Astrocyte (in vitro differentiated cells and primary cell): ENCODE results near the gene RGS19. TPM values are rescaled to one million over a fixed set of nuclear protein-coding genes. Genes with fewer than 3 reads are reported as not detected.

Experiments
- DNase-seq: peaks from one replicate; pipeline ENCODE4 v3.0.0-alpha.2; 2010; ENCODE audit warnings: low read depth
- FAIRE-seq: peaks from 2 replicates; lab custom pipeline; 2011; peaks lifted over from hg19 to GRCh38; lab: Jason Lieb, UNC
- H2AFZ ChIP-seq: 2 replicates; pipeline ENCODE4 v1.6.0; 2012; ENCODE audit warnings: low read depth, low read length, inconsistent platforms
- H3K27ac ChIP-seq: 2 replicates; pipeline ENCODE4 v1.5.1; 2011; ENCODE audit warnings: low read depth, low read length, inconsistent platforms
- H3K27me3 ChIP-seq: 2 replicates; pipeline ENCODE4 v1.6.0; 2011; ENCODE audit warnings: low read length, inconsistent platforms; ENCODE audit not compliant: insufficient read depth
- H3K36me3 ChIP-seq: 2 replicates; pipeline ENCODE4 v1.5.1; 2011; ENCODE audit warnings: low read length, inconsistent platforms; ENCODE audit not compliant: insufficient read depth
- H3K4me1 ChIP-seq: 2 replicates; pipeline ENCODE4 v1.5.1; 2011; ENCODE audit warnings: low read length, inconsistent platforms; ENCODE audit not compliant: insufficient read depth
- H3K4me2 ChIP-seq: 2 replicates; pipeline ENCODE4 v1.6.0; 2012; ENCODE audit warnings: low read length, inconsistent platforms
- H3K4me3 ChIP-seq: 2 replicates; pipeline ENCODE4 v1.5.1; 2011; ENCODE audit warnings: low read depth, mild to moderate bottlenecking, low read length, inconsistent platforms; ENCODE audit not compliant: insufficient read depth
- H3K79me2 ChIP-seq: 2 replicates; pipeline ENCODE4 v1.6.0; 2012; ENCODE audit warnings: mild to moderate bottlenecking, low read length, inconsistent platforms; ENCODE audit not compliant: insufficient read depth
- H3K9ac ChIP-seq: 2 replicates; pipeline ENCODE4 v1.6.0; 2012; ENCODE audit warnings: mild to moderate bottlenecking, low read length, inconsistent platforms
- H3K9me3 ChIP-seq: 2 replicates; pipeline ENCODE4 v1.5.1; 2012; ENCODE audit warnings: low read depth, mild to moderate bottlenecking, low read length, inconsistent platforms; ENCODE audit not compliant: insufficient read depth
- H4K20me1 ChIP-seq: 2 replicates; pipeline ENCODE4 v1.6.0; 2012; ENCODE audit warnings: low read length, inconsistent platforms; ENCODE audit not compliant: insufficient read depth
- H3K27ac Mint-ChIP-seq: one replicate; pipeline ENCODE4 v1.8.0; 2021; ENCODE audit warnings: mild to moderate bottlenecking, mixed read lengths; ENCODE audit not compliant: unreplicated experiment
- H3K27me3 Mint-ChIP-seq: one replicate; pipeline ENCODE4 v1.8.0; 2021; ENCODE audit warnings: low read depth, mixed read lengths; ENCODE audit not compliant: unreplicated experiment
- H3K36me3 Mint-ChIP-seq: one replicate; pipeline ENCODE4 v1.8.0; 2021; ENCODE audit warnings: low read depth, mixed read lengths; ENCODE audit not compliant: unreplicated experiment
- H3K4me1 Mint-ChIP-seq: one replicate; pipeline ENCODE4 v1.8.0; 2021; ENCODE audit warnings: low read depth, mixed read lengths; ENCODE audit not compliant: unreplicated experiment
- H3K4me3 Mint-ChIP-seq: one replicate; pipeline ENCODE4 v1.8.0; 2021; ENCODE audit warnings: mild to moderate bottlenecking, moderate library complexity, mixed read lengths; ENCODE audit not compliant: unreplicated experiment
- H3K9me3 Mint-ChIP-seq: one replicate; pipeline ENCODE4 v1.8.0; 2021; ENCODE audit warnings: mild to moderate bottlenecking, mixed read lengths; ENCODE audit not compliant: unreplicated experiment
- CTCF ChIP-seq: IDR thresholded peaks from 2 replicates; pipeline ENCODE4 v1.5.1; 2011; ENCODE audit warnings: low read depth, mild to moderate bottlenecking, inconsistent platforms, low read length, moderate library complexity; ENCODE audit not compliant: insufficient read depth
- EZH2 ChIP-seq: IDR thresholded peaks from 2 replicates; pipeline ENCODE4 v1.6.1; 2012; ENCODE audit warnings: mild to moderate bottlenecking, low read length, inconsistent platforms; ENCODE audit not compliant: insufficient read depth
- total RNA-seq: library from RNA; stranded (reverse); gene quantifications from 2 replicates; pipeline ENCODE4 v1.2.1, GENCODE V29; 2021

Gene RGS19
- total RNA-seq, 1 donor from 2014 or later = 18.3 TPM

GRCh38 chr20:64080813-64081623, 1.7 kb upstream of the RGS19 start:
- Mint-ChIP-seq H3K4me3 (peak overlapping the region; percentile 85), H3K36me3 (no peaks in the 10 kb centered on the region), H3K4me1 (no peaks in the 10 kb centered on the region), H3K27me3 (peaks cover 10% of the 10 kb centered on the region), H3K9me3 (peaks cover 3% of the 10 kb centered on the region), H3K27ac (no peak overlapping the region)
- DNase-seq (no peak), FAIRE-seq (no peak)
- no peaks in the 10 kb centered on the region for H3K36me3 ChIP-seq
- H3K79me2 ChIP-seq = no peaks in the 10 kb centered on the region
- H3K9me3 ChIP-seq = no peaks in the 10 kb centered on the region
- no peak overlapping the region for H3K27ac ChIP-seq
- peaks cover 15% of the 10 kb centered on the region for H4K20me1 ChIP-seq
- H3K9ac ChIP-seq = no peak overlapping the region
- no peak overlapping the region for H2AFZ ChIP-seq
- peaks cover 16% of the 10 kb centered on the region for H3K4me1 ChIP-seq
- H3K27me3 ChIP-seq = peaks cover 25% of the 10 kb centered on the region
- no peak overlapping the region for H3K4me3 ChIP-seq
- peak overlapping the region; percentile 96 for H3K4me2 ChIP-seq
- TF ChIP-seq EZH2 (no peak), CTCF (no peak)

GRCh38 chr20:64080013-64080812, 895 bp upstream of the RGS19 start, which contains the start of gene OPRL1:
Gene OPRL1, plus strand, starts transcription at chr20:64080082. Its CDS starts 12,639 bp downstream, at chr20:64092721.
- peaks cover 17% of the 10 kb centered on the region for H3K27me3 ChIP-seq

More at GRCh38 chr20:64080013-64080812, 895 bp upstream of the RGS19 start, which contains the start of gene OPRL1:
- Histone ChIP-seq H3K27ac (no peak within 1 kb of the TSS), H3K9me3 (no peaks in the 10 kb centered on the region), H4K20me1 (peaks cover 15% of the 10 kb centered on the region), H3K4me3 (peak within 1 kb of the TSS; percentile 66), H3K4me1 (peaks cover 16% of the 10 kb centered on the region), H2AFZ (peak within 1 kb of the TSS; percentile 86), H3K79me2 (no peaks in the 10 kb centered on the region), H3K36me3 (no peaks in the 10 kb centered on the region), H3K9ac (peak within 1 kb of the TSS; percentile 79), H3K4me2 (peak within 1 kb of the TSS; percentile 96)
- TF ChIP-seq CTCF (no peak), EZH2 (no peak)
- no peaks in the 10 kb centered on the region for H3K4me1 Mint-ChIP-seq
- H3K36me3 Mint-ChIP-seq = no peaks in the 10 kb centered on the region
- H3K9me3 Mint-ChIP-seq = peaks cover 1% of the 10 kb centered on the region
- no peak for DNase-seq
- no peak within 1 kb of the TSS for H3K27ac Mint-ChIP-seq
- H3K4me3 Mint-ChIP-seq = peak within 1 kb of the TSS; percentile 85
- H3K27me3 Mint-ChIP-seq = peaks cover 6% of the 10 kb centered on the region
- FAIRE-seq = no peak
